Mucosa of gallbladder (tissue), 1 donor: ENCODE results near the gene TBCEL. TPM values are rescaled to one million over a fixed set of nuclear protein-coding genes. Genes with fewer than 3 reads are reported as not detected.
"Not testable (repeated sequence)": the region's sequence is repeated elsewhere in the genome, so short reads cannot be mapped to it uniquely, and the experiment has no call there.

Source experiments
- DNase-seq: peaks from one replicate; pipeline ENCODE4 v3.0.0-alpha.2; 2020; ENCODE audit warnings: low spot score
- total RNA-seq: library from RNA; stranded (reverse); gene quantifications from one replicate; pipeline ENCODE4 v1.2.1, GENCODE V29; 2021
- donor health status: DM: no; HTN: no; CAD: no.

Gene TBCEL
- total RNA-seq, 1 donor from 2014 or later: 27.4 TPM

DNA sequence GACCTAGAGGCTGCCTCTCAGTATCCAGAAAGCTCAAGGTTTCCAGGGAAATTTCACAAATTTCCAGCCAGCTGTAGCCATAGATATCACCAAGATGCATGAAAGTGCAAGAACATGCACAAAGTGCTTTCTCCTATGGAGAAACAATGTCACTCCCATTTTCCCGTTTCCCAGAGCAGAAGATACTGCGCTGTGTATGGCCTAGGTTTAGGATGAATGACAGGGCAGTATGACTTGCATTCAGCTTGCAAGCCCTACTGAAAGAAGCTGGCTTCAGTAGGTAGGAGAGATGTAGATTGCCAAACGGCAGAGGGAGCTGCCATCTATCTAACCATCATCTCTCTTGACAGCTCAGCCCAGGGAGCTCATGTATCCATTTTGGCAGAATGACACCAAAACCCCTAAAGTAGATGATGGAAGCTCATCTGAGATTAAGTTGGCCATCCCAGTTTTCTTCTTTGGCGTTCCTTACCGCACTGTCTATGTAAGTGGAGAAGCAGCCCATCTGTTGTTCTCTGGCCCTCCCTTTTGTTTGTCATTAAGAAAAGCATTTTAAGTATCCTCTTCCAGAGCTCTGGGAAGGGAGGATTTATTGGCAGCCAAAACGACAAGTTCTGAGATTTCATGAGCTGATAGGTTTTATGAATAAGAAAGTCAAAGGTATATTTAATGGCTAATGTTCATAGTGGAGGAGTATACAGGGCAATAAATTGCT lies 81.7 kb downstream of the TBCEL start:
- DNase-seq: no peak

DNA sequence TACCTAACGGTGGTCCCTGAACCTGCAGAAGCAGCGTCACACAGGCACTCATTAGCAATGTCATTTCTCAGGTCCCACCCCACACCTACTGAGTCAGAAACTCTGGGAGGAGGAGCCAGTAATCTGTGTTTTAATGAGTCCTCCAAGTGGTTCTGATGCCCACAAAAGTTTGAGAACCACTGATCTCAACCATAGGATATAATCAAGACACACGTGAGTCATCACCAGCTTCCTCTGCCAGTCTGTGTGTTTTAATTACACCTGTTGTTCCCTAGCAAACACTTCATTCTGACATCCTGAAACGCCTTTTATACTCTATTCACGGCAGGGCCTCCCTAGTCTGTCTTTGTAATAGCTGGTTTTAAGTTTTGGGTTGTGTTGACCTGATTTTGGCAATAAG lies 82.9 kb downstream of the TBCEL start:
- DNase-seq: no peak

DNA sequence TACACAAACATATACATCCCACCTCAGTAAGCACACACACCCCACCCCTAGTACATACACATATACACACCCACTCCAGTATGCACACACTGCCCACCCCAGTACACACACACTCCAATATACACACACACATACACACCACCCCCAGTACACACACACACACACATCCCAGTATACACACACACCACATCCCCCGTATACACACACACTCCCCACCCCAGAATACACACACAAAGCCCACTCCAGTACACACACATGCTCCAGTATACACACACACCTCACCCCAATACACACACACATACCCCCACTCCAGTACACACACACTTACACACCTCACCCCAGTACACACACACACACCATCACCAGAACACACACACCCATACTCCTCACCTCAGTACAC lies 84.5 kb downstream of the TBCEL start:
- no peak for DNase-seq

DNA sequence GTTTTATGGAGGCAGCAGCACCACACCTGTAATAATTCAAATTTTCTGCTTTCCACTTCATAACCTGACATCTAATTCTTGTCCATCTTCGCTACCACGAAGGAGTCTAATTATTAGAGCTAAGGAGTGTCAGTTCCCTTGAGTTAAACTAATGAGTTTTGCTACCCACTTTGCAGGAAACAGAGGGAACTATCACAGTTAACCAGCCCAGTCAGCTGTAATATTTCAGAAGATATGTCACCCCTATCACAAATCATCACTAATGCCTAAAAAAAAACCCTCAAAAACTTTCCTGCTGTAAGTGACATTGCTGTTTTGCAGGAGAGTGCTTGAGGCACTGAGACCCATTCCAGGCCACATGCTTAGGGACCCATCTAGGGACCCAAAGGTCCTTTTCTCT lies 85.6 kb downstream of the TBCEL start:
- DNase-seq: no peak

DNA sequence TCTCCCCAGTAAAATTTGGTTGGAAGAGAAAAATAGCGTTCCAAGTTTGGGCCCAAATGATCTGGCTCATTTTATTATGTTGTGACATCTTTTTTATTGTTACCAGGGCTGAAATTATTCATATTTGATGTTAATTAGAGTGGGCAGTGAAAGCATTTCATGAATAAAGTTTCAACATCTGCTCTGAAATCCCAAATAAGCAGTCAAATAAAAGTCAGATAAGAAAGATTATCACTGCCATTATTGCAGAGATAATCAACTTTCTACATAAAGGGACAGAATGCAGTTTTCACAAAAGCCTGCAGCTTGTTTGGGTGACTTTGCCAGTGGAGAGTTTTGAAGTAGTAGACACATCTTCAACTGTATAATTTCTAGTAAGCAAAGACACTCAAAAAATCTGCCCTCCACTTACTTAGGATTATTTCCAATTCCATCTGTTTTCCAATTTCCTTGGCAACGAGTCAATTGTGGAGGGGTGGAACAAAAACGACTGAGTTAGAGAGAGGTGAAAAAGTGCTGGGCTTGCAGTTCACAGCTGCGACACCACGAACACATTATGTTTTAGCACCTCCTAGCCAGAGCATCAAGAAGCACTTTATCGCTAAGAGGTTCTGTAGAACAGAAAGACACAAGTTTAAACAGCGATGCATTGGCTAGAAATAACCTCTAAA lies 86.1 kb downstream of the TBCEL start:
- DNase-seq: no peak

DNA sequence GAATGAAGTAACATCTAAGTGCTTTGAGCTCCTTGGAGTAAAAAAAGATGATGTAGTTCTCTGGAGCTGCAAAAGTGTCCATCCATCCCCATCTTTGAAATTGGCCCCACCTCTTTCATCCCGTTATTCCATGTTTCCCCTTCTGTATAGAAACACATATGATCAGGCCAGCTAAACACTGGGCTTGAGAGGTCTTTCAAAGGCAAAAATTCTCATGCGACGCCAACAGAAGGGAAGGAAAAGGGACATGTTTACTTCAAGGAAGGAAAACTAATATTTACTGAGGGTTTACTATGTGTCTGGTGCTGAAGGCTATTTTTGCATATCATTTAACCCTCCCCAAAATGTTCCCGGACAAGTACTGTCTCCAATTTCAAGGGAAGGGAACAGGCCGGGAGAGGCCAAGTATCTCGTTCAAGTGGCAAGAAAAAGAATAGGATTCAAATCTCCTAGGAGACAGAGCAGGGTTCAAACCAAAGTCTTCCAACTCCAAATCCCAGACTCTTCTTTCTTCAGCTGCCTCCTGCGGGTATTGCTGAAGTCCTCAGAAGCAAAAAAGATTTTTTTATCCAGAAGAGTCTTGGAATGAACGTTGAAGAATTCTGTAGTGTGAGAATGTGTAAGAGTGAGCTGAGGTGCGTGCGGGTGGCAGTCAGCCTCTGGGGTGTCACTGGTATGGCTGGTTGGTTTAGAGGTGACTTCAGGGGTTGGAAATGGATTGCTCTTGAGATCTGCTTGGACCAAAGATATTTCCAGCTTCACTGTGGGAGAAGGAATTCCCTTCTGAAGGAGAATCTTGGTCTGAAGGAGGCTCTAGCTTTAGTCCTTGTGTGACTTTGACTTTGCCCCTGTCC lies 87.2 kb downstream of the TBCEL start:
- no peak for DNase-seq

DNA sequence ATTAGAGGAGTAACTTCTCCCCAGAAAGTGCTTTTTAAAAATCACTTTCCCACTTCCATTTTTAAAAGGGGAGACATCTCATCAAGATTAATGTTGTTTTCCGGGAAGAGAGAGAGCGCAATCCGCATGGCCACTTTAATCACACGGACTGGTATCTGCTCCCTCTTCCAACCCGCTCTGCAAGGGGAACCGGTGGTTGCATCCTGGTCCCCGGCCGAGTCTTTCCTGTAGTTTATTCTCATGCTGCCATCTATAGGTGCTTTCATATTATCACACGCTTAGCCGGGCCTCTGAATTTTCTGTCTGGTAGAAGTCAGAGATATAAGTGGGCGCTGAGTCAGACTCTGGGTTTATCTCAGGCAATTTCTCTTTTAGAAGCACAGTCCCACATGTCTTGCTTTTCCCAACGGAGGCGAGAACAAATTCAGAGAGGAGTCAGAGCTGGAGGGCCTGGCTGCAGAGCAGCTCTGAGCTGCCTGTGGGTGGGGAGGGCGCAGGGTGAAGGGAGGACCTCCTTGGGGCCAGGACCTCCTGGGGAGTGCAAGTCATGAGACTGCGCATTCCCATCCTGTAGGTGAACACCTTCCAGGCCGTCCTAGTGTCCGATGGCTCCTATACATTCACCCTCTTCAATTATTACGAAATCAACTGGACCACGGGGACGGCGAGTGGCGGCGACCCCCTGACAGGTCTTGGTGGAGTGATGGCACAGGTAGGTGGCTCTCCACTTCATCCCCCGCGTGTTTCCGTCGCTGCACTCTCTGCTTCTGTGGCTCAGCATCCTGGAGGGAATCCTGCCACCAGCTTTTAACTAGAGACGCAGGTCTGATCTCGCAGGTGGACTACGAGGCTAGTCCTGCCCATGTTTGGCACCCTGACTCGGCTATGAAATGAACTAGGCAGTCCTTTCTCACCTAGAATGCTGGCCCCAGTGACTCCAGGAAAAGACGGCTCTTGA lies 88.9 kb downstream of the TBCEL start:
- DNase-seq: peak; percentile 62

DNA sequence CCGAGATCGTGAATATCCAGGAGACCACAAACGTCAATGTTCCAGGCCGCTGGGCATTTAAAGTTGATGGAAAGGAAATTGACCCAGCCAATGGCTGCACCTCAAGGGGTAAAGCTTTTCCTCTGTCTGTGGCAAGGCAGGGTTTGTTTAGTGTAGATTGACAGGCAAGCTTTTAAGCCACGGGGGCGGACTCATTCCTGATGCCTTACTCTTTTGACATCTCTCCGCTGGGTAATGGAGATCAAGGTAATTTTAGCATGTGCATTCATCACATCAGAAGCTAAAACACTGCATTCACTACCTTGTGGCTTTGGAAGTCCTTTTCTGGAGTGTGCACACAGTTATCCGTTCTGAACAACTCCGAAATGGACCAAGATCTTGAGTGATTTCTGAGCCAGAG lies 89.7 kb downstream of the TBCEL start:
- no peak for DNase-seq

DNA sequence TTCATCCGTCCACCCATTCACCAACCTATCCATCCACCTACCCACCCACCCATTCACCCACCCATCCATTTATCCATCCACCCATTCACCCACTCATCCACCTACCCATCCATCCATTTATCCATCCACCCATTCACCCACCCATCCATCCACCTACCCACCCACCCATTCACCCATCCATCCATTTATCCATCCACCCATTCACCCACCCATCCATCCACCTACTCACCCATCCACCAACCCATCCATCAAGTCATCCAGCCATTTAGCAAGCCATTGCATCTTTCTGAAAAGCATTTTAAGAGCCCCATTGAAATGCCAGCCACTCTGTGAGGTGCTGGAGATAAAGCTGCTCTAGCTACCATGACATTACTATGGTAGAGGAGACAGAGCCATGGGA lies 91.1 kb downstream of the TBCEL start:
- not testable (repeated sequence) for DNase-seq

DNA sequence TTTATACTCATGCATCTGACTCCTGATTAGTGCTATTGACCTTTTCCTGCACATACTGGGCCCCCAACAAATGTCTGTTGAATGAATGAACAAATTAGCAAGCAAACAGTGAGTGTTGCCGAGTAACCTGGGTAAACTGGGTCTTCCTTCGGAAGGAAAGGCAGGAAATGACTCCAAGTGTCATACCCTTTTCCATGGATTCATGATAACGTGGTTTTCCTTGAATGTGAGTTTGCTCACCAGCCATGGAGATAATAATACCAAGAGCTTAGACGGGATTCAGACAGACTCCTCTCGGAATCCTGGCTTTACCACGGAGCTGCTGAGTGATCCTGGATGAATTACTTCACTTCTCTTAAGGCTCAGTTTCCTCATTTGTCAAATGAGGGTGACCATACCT lies 93.9 kb downstream of the TBCEL start:
- DNase-seq: no peak

DNA sequence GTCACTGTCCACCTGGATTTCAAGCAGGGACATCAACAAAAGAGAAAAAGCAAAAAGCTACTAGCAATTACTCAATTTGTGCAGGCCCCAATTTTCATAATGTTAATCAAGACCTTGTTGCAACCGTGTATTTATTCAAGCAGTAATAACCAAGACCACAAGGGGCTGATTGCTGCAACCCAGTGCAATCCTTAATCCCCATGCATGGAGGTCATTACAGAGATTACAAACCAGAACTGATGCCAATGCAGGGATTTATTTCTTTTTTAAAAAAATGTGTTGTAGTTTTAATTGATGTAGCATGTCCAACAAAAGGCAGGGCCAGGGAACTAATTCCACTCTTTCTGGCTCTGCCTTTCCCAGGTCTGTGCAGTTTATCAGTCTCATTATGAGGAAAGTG lies 95.5 kb downstream of the TBCEL start:
- no peak for DNase-seq

DNA sequence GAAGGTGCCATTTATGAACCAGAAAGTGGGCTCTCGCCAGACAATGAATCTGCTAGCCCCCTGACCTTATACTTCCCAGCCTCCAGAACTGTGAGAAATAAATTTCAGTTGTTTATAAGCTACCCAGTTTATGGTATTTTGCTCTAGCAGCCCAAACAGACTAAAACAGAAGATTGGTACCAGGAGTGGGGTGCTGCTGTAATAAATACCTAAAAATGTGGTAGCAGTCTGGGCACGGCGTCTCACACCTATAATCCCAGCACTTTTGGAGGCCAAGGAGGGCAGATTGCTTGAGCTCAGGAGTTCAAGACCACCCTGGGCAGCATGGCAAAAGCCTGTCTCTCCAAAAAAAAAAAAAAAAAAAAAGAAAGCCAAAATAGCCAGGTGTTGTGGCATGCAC lies 98.4 kb downstream of the TBCEL start:
- no peak for DNase-seq

DNA sequence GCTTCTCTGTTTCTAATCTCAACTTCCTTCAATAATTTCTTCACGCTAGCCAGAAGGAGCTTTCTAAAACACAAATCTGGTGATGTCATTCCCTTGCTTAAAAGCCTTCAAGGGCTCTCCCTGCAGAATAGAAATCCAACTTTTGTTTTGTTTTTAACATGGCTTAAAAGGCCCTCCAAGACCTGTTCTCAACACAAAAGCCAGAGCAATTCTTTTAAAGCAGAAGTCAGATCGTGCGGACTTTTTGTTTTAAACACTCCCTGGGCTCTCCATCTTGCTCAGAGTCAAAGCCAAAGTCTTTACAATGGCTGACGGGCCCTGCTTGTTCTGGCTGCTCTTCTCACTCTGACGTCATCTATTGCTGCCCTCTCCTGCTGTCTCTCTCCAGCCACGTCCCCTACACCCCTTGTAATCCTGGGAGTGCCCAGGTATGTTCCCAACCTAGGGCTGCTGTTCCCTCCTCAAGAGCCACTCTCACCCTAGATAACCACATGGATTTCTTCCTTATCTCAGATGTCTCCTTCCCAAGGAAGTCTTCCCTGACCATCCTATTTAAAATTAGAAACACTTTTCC lies 99.7 kb downstream of the TBCEL start:
- no peak for DNase-seq

DNA sequence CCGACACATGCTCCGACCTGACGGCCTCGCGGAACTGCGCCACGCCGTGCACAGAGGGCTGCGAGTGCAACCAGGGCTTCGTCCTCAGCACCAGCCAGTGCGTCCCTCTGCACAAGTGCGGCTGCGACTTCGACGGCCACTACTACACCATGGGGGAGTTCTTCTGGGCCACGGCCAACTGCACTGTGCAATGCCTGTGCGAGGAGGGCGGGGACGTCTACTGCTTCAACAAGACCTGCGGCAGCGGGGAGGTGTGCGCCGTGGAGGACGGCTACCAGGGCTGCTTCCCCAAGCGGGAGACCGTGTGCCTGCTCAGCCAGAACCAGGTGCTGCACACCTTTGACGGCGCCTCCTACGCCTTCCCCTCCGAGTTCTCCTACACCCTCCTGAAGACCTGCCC lies 103.9 kb downstream of the TBCEL start:
- DNase-seq: no peak

DNA sequence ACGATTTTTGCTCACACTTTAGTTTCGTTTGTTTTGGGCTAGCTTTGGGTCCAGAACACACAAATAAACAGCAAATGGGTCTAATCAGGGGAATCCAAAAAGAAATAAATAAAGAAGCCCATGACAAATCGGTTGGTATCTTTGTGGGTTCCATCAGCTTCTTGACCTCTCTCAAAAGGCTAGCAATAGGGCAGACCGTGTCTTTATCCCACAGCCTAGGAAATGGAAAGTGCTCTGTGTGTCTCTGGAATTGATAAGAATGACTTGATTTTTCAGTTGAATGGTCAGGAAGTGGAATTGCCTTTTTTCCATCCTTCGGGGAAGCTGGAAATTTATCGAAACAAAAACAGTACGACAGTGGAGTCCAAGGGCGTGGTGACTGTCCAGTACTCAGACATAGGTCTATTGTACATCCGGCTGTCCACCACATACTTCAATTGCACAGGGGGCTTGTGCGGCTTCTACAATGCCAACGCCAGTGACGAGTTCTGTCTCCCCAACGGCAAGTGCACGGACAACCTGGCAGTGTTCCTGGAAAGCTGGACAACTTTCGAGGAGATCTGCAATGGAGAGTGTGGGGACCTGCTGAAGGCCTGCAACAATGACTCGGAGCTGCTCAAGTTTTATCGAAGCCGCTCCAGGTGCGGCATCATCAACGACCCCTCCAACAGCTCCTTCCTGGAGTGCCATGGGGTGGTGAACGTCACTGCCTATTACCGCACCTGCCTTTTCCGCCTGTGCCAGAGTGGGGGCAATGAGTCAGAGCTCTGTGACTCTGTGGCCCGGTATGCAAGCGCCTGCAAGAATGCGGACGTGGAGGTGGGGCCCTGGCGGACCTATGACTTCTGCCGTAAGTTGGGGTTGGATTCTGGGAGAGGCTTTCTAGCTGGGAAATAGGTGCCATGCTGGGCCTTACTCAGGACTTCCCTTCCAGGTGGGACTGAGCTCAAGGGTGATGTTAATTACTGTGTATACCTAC lies 105.7 kb downstream of the TBCEL start:
- DNase-seq: no peak

DNA sequence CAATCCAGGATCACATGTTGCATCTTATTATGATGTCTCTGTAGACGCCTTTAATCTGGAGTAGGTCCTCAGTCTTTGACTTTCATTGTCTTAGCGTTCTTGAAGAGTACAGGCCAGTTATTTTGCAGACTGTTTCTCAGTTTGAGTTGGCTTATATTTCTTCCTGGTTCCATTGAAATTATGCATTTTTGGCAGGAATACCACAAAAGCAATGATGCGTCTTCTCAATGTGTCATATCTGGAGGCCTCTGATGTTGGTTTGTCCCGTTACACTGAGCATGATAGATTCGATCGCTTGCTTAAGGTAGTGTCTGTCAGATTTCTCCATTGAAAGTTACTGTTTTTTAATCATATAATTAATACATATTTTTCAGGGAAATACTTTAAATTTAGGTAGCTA lies 107.8 kb downstream of the TBCEL start:
- no peak for DNase-seq

DNA sequence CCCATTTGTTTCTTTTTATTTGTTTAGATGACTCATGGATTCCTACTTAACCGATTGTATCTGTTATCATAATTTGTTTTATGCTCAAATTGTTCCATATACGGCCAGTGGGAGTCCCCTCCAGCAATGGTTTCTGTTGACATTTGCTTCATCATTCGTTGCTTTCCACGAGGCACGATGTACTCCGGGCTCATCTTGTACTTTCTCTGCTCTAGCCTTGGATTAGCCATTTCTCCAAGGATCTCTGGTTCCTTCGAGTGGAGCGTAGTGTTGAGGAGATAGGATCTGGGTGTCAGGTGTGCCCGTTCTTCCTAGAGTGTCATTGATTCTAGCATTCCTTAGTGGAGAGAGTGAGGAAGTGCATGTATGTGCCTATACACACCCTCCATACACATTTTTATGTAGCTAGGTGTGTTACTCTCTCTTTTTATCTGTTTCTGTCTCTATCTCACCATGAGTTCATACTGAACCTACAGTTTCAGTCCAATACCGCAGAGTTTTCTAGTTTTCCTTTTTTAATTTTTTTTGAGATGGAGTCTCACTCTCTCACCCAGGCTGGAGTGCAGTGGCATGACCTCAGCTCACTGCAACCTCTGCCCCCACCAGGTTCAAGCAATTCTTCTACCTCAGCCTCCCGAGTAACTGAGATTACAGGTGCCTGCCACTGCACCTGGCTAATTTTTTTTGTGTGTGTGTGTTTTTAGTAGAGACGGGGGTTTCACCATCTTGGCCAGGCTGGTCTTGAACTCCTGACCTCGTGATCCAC lies 108.5 kb downstream of the TBCEL start:
- DNase-seq: no peak

DNA sequence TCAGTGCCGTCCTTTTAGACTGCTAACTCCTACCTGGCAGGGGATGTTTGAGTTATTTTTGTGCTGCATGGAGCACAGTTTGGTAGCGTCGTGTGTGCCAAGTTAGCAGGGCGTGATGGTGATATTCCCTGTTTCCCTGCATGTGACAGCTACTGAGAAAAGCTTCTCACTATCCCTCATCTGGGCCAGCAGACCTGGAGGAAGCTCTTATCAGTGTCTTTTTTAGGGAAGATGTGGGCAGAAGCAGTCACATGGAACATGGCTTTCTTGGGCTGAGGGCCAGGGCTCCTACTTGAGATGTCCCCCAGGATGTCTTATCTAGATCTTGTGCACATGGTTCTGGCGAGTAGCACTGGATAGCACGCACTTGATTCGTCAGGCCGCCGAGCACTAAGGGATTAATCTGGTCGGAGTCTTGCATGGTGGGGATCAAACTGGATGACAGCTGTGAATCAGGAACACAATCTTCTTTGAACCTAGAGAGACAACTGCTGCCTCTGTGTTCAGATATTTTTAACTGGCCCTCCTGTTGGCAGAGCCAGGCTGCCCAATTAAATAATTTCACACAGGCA lies 110.9 kb downstream of the TBCEL start:
- DNase-seq: no peak

DNA sequence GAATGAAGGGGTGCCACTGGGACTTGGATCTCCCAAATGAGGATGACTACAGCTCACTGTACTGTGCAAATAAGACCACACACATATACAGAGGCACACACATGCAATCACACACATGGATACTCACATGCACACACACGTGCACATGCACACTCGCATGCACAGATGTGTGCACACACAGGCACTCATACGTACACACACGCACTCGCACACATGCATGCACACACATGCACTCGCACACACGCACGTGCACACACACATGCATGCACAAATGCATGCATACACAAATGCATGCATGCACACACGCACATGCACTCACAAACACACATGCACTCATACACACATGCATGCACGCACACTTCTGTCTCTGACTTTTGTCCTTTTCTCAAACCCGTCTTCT lies 113.1 kb downstream of the TBCEL start:
- no peak for DNase-seq
